Vagina (tissue), 2 donors: ENCODE measurements around the gene PRCP. TPM values are rescaled to one million over a fixed set of nuclear protein-coding genes. Genes with fewer than 3 reads are reported as not detected.

ENCODE experiments used
- DNase-seq, 2 donors: peaks; one replicate each; pipeline ENCODE4 v3.0.0-alpha.2; 2017; ENCODE audit errors: extremely low spot score in 2 of 2
- H3K27ac ChIP-seq: fragments of 200-600 bp; sonication (generic); one replicate; pipeline ENCODE4 v1.5.1; 2019
- H3K27me3 ChIP-seq: fragments of 200-600 bp; sonication (generic); one replicate; pipeline ENCODE4 v1.5.1; 2019
- H3K36me3 ChIP-seq, 2 donors: fragments of 200-600 bp; sonication (generic); one replicate each; pipeline ENCODE4 v1.5.1; 2017 to 2019
- H3K4me1 ChIP-seq: fragments of 200-600 bp; sonication (generic); one replicate; pipeline ENCODE4 v1.5.1; 2019
- H3K4me3 ChIP-seq, 2 donors: fragments of 200-600 bp; sonication (generic); 1 replicate in 1 of 2; 2 replicates in 1 of 2; pipeline ENCODE4 v1.5.1; 2016 to 2019
- H3K9me3 ChIP-seq: fragments of 200-600 bp; sonication (generic); one replicate; pipeline ENCODE4 v1.5.1; 2019
- CTCF ChIP-seq, 3 experiments: fragments of 450-650 bp in 2 of 3; fragments of 200-600 bp in 1 of 3; sonication (generic) in 1 of 3; IDR thresholded peaks; one replicate each; pipeline ENCODE4 v1.5.1; 2017 to 2019; ENCODE audit warnings: antibody characterized with exemption in 3 of 3, mild to moderate bottlenecking in 2 of 3, moderate library complexity in 2 of 3
- POLR2A ChIP-seq, 2 donors: fragments of 450-650 bp; IDR thresholded peaks; one replicate each; pipeline ENCODE4 v1.6.1; 2017; ENCODE audit warnings: antibody characterized with exemption in 2 of 2, mild to moderate bottlenecking in 2 of 2, moderate library complexity in 2 of 2
- POLR2AphosphoS5 ChIP-seq, 2 donors: sonication (generic); formaldehyde crosslinking; IDR thresholded peaks; one replicate each; pipeline ENCODE4 v1.9.0; 2017; ENCODE audit warnings: antibody characterized with exemption in 2 of 2, mild to moderate bottlenecking in 2 of 2, low read depth in 1 of 2; ENCODE audit not compliant: insufficient read depth in 1 of 2
- intact Hi-C: fragments of 100-400 bp; cut with DNase I; formaldehyde crosslinking; loops from one replicate; pipeline ENCODE4 v1.15.1; 2023
- total RNA-seq: library from RNA; depleted of rRNA; stranded (reverse); fragments of >200 nt; gene quantifications from one replicate; pipeline ENCODE4 v1.2.3, GENCODE V29; 2016

PRCP gene
- total RNA-seq, 1 donor from 2014 or later = 79.3 TPM

- TF ChIP-seq CTCF (IDR thresholded peaks at IDR 0.05) (no peak), POLR2A (IDR thresholded peaks at IDR 0.05) (no peak), POLR2AphosphoS5 (IDR thresholded peaks at IDR 0.05; ENCODE audit: insufficient read depth in 1 of 2, low read depth in 1 of 2) (no peak)
- DNase-seq = no peak
- peak overlapping the region; percentile 93 for H3K27ac ChIP-seq
- H3K4me3 ChIP-seq = peak overlapping the region; percentile 66 to 68
- no peaks in the 10 kb centered on the region for H3K9me3 ChIP-seq
- intact Hi-C loops = loop anchor here (5.0 kb wide), 1 partner anchor 290 kb away; the partner anchor contains the start of gene ANKRD42
- H3K27me3 ChIP-seq = no peaks in the 10 kb centered on the region
- peaks cover 16% of the 10 kb centered on the region for H3K4me1 ChIP-seq
- H3K36me3 ChIP-seq = no peaks in the 10 kb centered on the region
Observed at GRCh38 chr11:82901922-82902485, 1.8 kb upstream of the PRCP start.

GRCh38 chr11:82901165-82901921, 1.1 kb upstream of the PRCP start, which contains the start of gene DDIAS:
Gene DDIAS, plus strand, starts transcription at chr11:82901736. Its CDS starts 13,003 bp downstream, at chr11:82914739.
- Histone ChIP-seq H3K4me3 (peak within 1 kb of the TSS; percentile 66 to 68), H3K9me3 (no peaks in the 10 kb centered on the region), H3K27ac (peak within 1 kb of the TSS; percentile 93), H3K27me3 (no peaks in the 10 kb centered on the region), H3K4me1 (peaks cover 16% of the 10 kb centered on the region), H3K36me3 (no peaks in the 10 kb centered on the region)
- intact Hi-C loops = loop anchor here (5.0 kb wide), 1 partner anchor 291 kb away; the partner anchor contains the start of gene ANKRD42
- DNase-seq = peak; percentile 96 to 98
- TF ChIP-seq POLR2AphosphoS5 (IDR thresholded peaks at IDR 0.05; ENCODE audit: insufficient read depth in 1 of 2, low read depth in 1 of 2) = peak; percentile 91 to 98
- peak in 1 of 2 donors; percentile 79 for TF ChIP-seq POLR2A (IDR thresholded peaks at IDR 0.05)
- no peak for TF ChIP-seq CTCF (IDR thresholded peaks at IDR 0.05)

GRCh38 chr11:82899957-82900276, 313 bp downstream of the PRCP start:
- peaks cover 16% of the 10 kb centered on the region for H3K4me1 ChIP-seq
- no peaks in the 10 kb centered on the region for H3K9me3 ChIP-seq
- H3K4me3 ChIP-seq = peak overlapping the region; percentile 66 to 68
- intact Hi-C loops = loop anchor here (5.0 kb wide), 1 partner anchor 292 kb away; the partner anchor contains the start of gene ANKRD42
- DNase-seq = no peak
- no peaks in the 10 kb centered on the region for H3K36me3 ChIP-seq
- H3K27ac ChIP-seq = peak overlapping the region; percentile 93
- no peak for TF ChIP-seq CTCF (IDR thresholded peaks at IDR 0.05)
- TF ChIP-seq POLR2AphosphoS5 (IDR thresholded peaks at IDR 0.05; ENCODE audit: insufficient read depth in 1 of 2, low read depth in 1 of 2) = no peak
- no peak for TF ChIP-seq POLR2A (IDR thresholded peaks at IDR 0.05)
- H3K27me3 ChIP-seq = no peaks in the 10 kb centered on the region

- Histone ChIP-seq H3K4me1 (peaks cover 16% of the 10 kb centered on the region), H3K27me3 (no peaks in the 10 kb centered on the region), H3K27ac (peak overlapping the region; percentile 93), H3K9me3 (no peaks in the 10 kb centered on the region), H3K36me3 (no peaks in the 10 kb centered on the region), H3K4me3 (peak overlapping the region; percentile 66 to 68)
- no peak for DNase-seq
- intact Hi-C loops = no loop called here
- TF ChIP-seq POLR2AphosphoS5 (IDR thresholded peaks at IDR 0.05; ENCODE audit: insufficient read depth in 1 of 2, low read depth in 1 of 2) = no peak
- no peak for TF ChIP-seq CTCF (IDR thresholded peaks at IDR 0.05)
- TF ChIP-seq POLR2A (IDR thresholded peaks at IDR 0.05) = no peak
Observed at GRCh38 chr11:82899186-82899820, 927 bp downstream of the PRCP start.
